ENCODE measurements around the gene RAN. TPM values are rescaled to one million over a fixed set of nuclear protein-coding genes. Genes with fewer than 3 reads are reported as not detected.

RAN gene
- total RNA-seq, 6 experiments from 2014 or later = 1,033 to 1,278 (median 1,071) TPM

GRCh38 chr12:130829391-130830245, 42.2 kb upstream of the RAN start:
- no peak for TF ChIP-seq CTCF (IDR thresholded peaks at IDR 0.05)
- H3K4me3 Mint-ChIP-seq = no peak overlapping the region
- H3K4me1 Mint-ChIP-seq (ENCODE audit: low read depth) = peaks cover 41% of the 10 kb centered on the region
- H3K27ac Mint-ChIP-seq = no peak overlapping the region
- no peaks in the 10 kb centered on the region for H3K9me3 Mint-ChIP-seq
- peaks cover 16% of the 10 kb centered on the region; the same call in 1 of the 2 replicates for H3K36me3 Mint-ChIP-seq (ENCODE audit: low read depth)
- H3K27me3 Mint-ChIP-seq (ENCODE audit: insufficient read depth) = no peaks in the 10 kb centered on the region
- no peak for DNase-seq

GRCh38 chr12:130830246-130830551, 41.7 kb upstream of the RAN start:
- Mint-ChIP-seq H3K27ac (no peak overlapping the region), H3K27me3 (ENCODE audit: insufficient read depth) (no peaks in the 10 kb centered on the region), H3K9me3 (no peaks in the 10 kb centered on the region), H3K36me3 (ENCODE audit: low read depth) (peaks cover 14% of the 10 kb centered on the region; the same call in 1 of the 2 replicates), H3K4me3 (no peak overlapping the region), H3K4me1 (ENCODE audit: low read depth) (peaks cover 41% of the 10 kb centered on the region)
- no peak for TF ChIP-seq CTCF (IDR thresholded peaks at IDR 0.05)
- DNase-seq = no peak

- Mint-ChIP-seq H3K36me3 (ENCODE audit: low read depth) (peaks cover 8% of the 10 kb centered on the region; the same call in 1 of the 2 replicates), H3K27ac (no peak overlapping the region), H3K27me3 (ENCODE audit: insufficient read depth) (no peaks in the 10 kb centered on the region), H3K4me1 (ENCODE audit: low read depth) (peaks cover 42% of the 10 kb centered on the region), H3K4me3 (no peak overlapping the region), H3K9me3 (no peaks in the 10 kb centered on the region)
- DNase-seq = no peak
- no peak for TF ChIP-seq CTCF (IDR thresholded peaks at IDR 0.05)
Measured at GRCh38 chr12:130831246-130831645, 40.6 kb upstream of the RAN start.

- Mint-ChIP-seq H3K9me3 (no peaks in the 10 kb centered on the region), H3K27ac (peak overlapping the region; percentile 5; the same call in 1 of the 2 replicates), H3K27me3 (ENCODE audit: insufficient read depth) (no peaks in the 10 kb centered on the region; the same call in 1 of the 2 replicates), H3K36me3 (ENCODE audit: low read depth) (peaks cover 8% of the 10 kb centered on the region; the same call in 1 of the 2 replicates), H3K4me1 (ENCODE audit: low read depth) (peaks cover 48% of the 10 kb centered on the region), H3K4me3 (no peak overlapping the region)
- no peak for DNase-seq
- no peak for TF ChIP-seq CTCF (IDR thresholded peaks at IDR 0.05)
Measured at GRCh38 chr12:130831876-130832405, 39.9 kb upstream of the RAN start.

GRCh38 chr12:130832561-130833209, 39.2 kb upstream of the RAN start:
- H3K9me3 Mint-ChIP-seq = no peaks in the 10 kb centered on the region
- peaks cover 48% of the 10 kb centered on the region for H3K4me1 Mint-ChIP-seq (ENCODE audit: low read depth)
- H3K36me3 Mint-ChIP-seq (ENCODE audit: low read depth) = peaks cover 8% of the 10 kb centered on the region; the same call in 1 of the 2 replicates
- peak; percentile 43 for DNase-seq
- TF ChIP-seq CTCF (IDR thresholded peaks at IDR 0.05) = no peak
- peak overlapping the region; percentile 39 for H3K4me3 Mint-ChIP-seq
- H3K27ac Mint-ChIP-seq = peak overlapping the region; percentile 70
- H3K27me3 Mint-ChIP-seq (ENCODE audit: insufficient read depth) = no peaks in the 10 kb centered on the region; the same call in 1 of the 2 replicates

Measured in HFFc6 (cell line).